ENCODE measurements around the gene UCN. TPM values are rescaled to one million over a fixed set of nuclear protein-coding genes. Genes with fewer than 3 reads are reported as not detected.
A peak's percentile ranks its signal among the peaks of the same experiment; 100 is the strongest.

The UCN gene
- total and polyA plus RNA-seq, 10 of the 15 experiments (the other 5 are each of a cell fraction or from before 2014, with no cell fraction given): 0.10 to 3.8 (median 1.1) TPM; not detected in 1

GRCh38 chr2:27356382-27357181, 48.3 kb upstream of the UCN start, which contains the start of gene GTF3C2 (continued):
- TF ChIP-seq MTA3 (IDR thresholded peaks at IDR 0.05; ENCODE audit: borderline replicate concordance, low read length): no peak
- TF ChIP-seq IRF4 (IDR thresholded peaks at IDR 0.05; ENCODE audit: low read depth, low read length): no peak
- no peak for TF ChIP-seq ZBTB33 (IDR thresholded peaks at IDR 0.05)
- peak; percentile 80; the same call in 1 of the 2 replicates for TF ChIP-seq JUND (IDR thresholded peaks at IDR 0.05; ENCODE audit: low read depth, low read length)
- TF ChIP-seq ESRRA (IDR thresholded peaks at IDR 0.05; ENCODE audit: low read length): no peak
- no peak for TF ChIP-seq SMAD5 (IDR thresholded peaks at IDR 0.05; ENCODE audit: low read depth)
- peak; percentile 77 for TF ChIP-seq GABPA (IDR thresholded peaks at IDR 0.05; ENCODE audit: low read depth)
- no peak for TF ChIP-seq ZNF274 (IDR thresholded peaks at IDR 0.05; ENCODE audit: insufficient read depth, insufficient read length)

GRCh38 chr2:27356056-27356381, 47.8 kb upstream of the UCN start:
- ChIA-PET POLR2A (interaction anchor here (0.7 to 2.8 kb wide), 5 partner anchors 13 to 32 kb away, joined by 3 to 10 read pairs (median 6); partner anchors contain the start of genes EIF2B4 and ZNF513), CTCF (interaction anchor here (1.3 to 1.5 kb wide), 2 partner anchors 13 to 15 kb away, joined by 6 read pairs; no protein-coding TSS in a partner anchor), SMC1A (ENCODE audit: uncharacterized antibody, unreplicated experiment) (interaction anchor here (1.0 to 2.1 kb wide), 3 partner anchors 13 to 53 kb away, joined by 3 to 11 read pairs (median 5); partner anchors contain the start of gene MPV17), RAD21 (ENCODE audit: unreplicated experiment) (no interaction called here)
- intact Hi-C loops (cut with micrococcal nuclease; ENCODE audit: unreplicated experiment): loop anchor here (1.0 to 10.0 kb wide), 2 partner anchors 14 to 141 kb away; partner anchors contain the start of genes ATRAID, CAD, EIF2B4 and SLC5A6
- Histone ChIP-seq H3K4me1 (ENCODE audit: control insufficient read depth, insufficient read depth, low read length) (no peaks in the 10 kb centered on the region; the same call in 1 of the 2 replicates), H3K4me3 (peak overlapping the region; percentile 97), H3K27me3 (replicated peaks in 1 of 2; ENCODE audit: control insufficient read depth in 2 of 2, insufficient read depth in 2 of 2, low read length in 1 of 2) (no peaks in the 10 kb centered on the region), H3K36me3 (ENCODE audit: control insufficient read depth in 2 of 2, insufficient read depth in 2 of 2, low read length in 1 of 2) (no peaks in the 10 kb centered on the region), H4K20me1 (ENCODE audit: control insufficient read depth, insufficient read depth) (no peaks in the 10 kb centered on the region), H3K9me3 (replicated peaks; ENCODE audit: control insufficient read depth, insufficient read depth, low read length) (no peaks in the 10 kb centered on the region), H3K79me2 (ENCODE audit: control insufficient read depth, insufficient read depth, low read length) (peaks cover 64% of the 10 kb centered on the region), H2AFZ (ENCODE audit: control insufficient read depth, low read depth, low read length) (peak overlapping the region; percentile 98), H3K27ac (ENCODE audit: control insufficient read depth, insufficient read depth) (peak overlapping the region; percentile 96), H3K4me2 (ENCODE audit: control insufficient read depth, insufficient read depth) (peak overlapping the region; percentile 51), H3K9ac (ENCODE audit: control insufficient read depth, insufficient read depth, low read length) (peak overlapping the region; percentile 99)
- TF ChIP-seq E2F4 (IDR thresholded peaks at IDR 0.05; ENCODE audit: low read depth, low read length) (peak; percentile 84), NBN (IDR thresholded peaks at IDR 0.05) (no peak), PAX5 (IDR thresholded peaks at IDR 0.05; ENCODE audit: borderline replicate concordance, low read depth, low read length) (0 out of 2 replicates have a peak, but pooled peaks have one; percentile 16), ATF3 (IDR thresholded peaks at IDR 0.05; ENCODE audit: borderline replicate concordance, extremely low read depth, low read depth, low read length) (no peak), DPF2 (IDR thresholded peaks at IDR 0.05) (0 out of 2 replicates have a peak, but pooled peaks have one; percentile 33), SMARCA5 (IDR thresholded peaks at IDR 0.05) (no peak), NFYB (IDR thresholded peaks at IDR 0.05; ENCODE audit: insufficient read depth, low read depth, low read length) (peak; percentile 50; the same call in 1 of the 2 replicates), STAT3 (IDR thresholded peaks at IDR 0.05; ENCODE audit: low read depth, low read length) (no peak), EZH2 (IDR thresholded peaks at IDR 0.05; ENCODE audit: borderline replicate concordance, control insufficient read depth, low read depth, low read length) (no peak)
- BruUV-seq (replicated peaks): no TSS peak
- ATAC-seq (peak; percentile 68), FAIRE-seq (no peak), DNase-seq (ENCODE audit: low read depth, low spot score) (no peak)
- in situ Hi-C loops (cut with MboI): no loop called here
- WGBS (ENCODE audit: insufficient coverage, insufficient replicate concordance, low lambda C conversion rate, missing lambda C conversion rate): 2% methylated on average over 12 of the region's 12 CpGs

Data from GM12878 (cell line).